Activated T-helper 9 cell treated with anti-CD3 and anti-CD28 coated beads, Interleukin-2, amount 50 U/mL, for 16 hours (primary cell): ENCODE measurements around the gene DCK.
"Not testable (repeated sequence)": the region's sequence is repeated elsewhere in the genome, so short reads cannot be mapped to it uniquely, and the experiment has no call there.

Experiments used
- DNase-seq: peaks from one replicate; pipeline ENCODE4 v3.0.0-alpha.2; 2020; ENCODE audit warnings: low read depth

Gene DCK

DNA sequence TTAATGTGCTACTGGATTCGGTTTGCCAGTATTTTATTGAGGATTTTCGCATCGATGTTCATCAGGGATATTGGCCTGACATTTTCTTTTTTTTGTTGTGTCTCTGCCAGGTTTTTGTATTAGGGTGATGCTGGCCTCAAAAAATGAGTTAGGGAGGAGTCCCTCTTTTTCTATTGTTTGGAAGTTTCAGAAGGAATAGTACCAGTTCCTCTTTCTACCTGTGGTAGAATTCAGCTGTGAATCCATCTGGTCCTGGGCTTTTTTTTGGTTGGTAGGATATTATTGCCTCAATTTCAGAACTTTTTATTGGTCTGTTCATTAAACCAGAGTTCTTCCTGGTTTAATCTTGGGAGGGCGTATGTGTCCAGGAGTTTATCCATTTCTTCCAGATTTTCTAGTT, 7.9 kb downstream of the DCK start:
- DNase-seq = not testable (repeated sequence)

DNA sequence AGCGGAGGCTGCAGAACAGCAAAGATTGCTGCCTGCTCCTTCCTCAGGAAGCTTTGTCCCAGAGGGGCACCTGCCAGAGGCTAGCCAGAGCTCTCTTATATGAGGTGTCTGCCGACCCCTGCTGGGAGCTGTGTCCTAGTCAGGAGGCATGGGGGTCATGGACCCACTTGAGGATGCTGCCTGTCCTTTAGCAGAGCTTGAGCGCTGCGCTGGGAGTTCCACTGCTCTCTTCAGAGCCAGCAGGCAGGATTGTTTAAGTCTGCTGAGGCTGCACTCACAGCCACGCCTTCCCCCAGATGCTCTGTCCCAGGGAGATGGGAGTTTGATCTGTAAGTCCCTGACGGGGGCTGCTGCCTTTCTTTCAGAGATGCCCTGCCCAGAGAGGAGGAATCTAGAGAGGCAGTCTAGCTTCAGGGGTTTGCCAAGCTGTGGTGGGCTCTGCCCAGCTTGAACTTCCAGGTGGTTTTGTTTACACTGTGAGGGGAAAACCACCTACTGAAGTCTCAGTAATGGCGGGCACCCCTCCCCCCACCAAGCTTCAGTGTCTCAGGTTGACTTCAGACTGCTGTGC, 10.9 kb downstream of the DCK start:
- DNase-seq = no peak

DNA sequence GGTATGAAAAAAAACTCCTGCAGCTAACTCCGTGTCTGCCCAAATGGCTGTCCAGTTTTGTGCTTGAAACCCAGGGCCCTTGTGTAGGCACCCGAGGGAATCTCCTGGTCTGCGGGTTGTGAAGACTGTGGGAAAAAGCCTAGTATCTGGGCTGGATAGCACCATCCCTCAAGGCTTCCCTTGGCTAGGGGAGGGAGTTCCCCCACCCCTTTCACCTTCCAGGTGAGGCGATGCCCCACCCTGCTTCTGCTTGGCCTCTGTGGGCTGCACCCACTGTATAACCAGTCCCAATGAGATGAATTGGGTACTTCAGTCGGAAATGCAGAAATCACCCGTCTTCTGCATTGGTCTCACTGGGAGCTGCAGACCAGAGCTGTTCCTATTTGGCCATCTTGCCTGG, 11.6 kb downstream of the DCK start:
- not testable (repeated sequence) for DNase-seq

DNA sequence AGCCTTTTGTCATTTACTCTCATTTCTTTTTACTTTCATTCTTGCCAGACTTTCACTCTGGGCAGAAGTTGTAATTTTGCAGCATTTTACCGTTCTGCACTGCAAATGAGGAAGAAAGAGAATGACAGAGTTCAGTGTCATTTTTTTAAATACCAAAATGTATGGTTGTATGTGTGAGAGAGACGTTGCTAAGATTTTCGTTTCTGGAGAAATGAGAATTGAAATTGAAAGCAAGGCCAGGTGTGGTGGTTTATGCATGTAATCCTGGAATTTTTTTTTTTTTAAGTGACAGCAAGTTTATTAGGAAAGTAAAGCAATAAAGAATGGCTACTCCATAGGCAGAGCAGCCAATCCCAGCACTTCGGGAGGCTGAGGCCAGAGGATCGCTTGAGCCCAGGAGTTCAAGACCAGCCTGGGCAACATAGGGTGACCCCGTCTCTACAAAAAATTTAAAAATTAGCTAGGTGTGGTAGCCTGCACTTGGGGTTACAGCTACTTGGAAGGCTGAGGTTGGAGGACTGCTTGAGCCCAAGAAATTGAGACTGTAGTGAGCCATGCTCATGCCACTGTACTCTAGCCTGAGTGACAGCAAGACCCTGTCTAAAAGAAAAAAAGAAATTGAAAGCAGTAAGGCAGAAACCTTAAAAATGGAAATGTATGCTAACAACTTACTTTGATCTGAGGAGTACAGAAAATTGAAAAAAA, 12.9 kb downstream of the DCK start:
- DNase-seq = no peak

DNA sequence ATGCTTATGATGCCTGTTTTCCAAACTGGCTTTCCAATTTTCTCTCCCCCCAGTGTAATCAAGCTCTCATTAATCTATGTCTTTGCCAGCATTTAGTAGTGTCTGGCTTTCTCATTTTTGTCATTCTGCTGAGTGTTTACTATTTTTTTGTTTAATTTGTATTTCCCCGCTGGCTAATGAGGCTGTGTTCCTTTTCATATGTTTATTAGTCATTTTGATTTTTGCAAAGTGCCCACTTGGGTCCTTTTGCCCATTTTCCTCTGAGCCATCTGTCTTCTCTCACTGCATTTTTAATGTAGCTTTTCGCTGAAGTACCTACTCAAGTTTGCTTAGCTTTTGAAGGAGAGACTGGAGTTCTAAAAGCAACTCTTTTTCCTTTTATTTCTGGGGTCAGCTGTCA, 14.7 kb downstream of the DCK start:
- DNase-seq = no peak

DNA sequence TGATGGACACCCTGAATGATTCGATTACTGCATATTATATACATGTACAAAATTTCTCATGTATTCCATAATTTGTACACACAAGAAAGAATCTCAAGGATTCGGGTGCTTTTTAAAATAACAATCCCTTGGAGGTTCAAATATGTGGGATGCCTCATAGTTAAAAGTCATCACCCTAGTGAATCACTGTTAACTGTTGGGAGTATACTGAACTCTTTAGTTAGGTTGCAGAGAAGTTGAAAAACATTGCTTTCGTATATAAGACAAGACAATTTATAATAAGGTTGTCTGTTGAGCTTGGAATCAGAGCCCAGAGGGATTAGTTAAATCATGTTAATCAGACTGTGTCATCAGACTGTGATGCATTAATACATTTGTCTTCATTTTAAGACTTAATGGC, 15.6 kb downstream of the DCK start:
- DNase-seq = no peak

DNA sequence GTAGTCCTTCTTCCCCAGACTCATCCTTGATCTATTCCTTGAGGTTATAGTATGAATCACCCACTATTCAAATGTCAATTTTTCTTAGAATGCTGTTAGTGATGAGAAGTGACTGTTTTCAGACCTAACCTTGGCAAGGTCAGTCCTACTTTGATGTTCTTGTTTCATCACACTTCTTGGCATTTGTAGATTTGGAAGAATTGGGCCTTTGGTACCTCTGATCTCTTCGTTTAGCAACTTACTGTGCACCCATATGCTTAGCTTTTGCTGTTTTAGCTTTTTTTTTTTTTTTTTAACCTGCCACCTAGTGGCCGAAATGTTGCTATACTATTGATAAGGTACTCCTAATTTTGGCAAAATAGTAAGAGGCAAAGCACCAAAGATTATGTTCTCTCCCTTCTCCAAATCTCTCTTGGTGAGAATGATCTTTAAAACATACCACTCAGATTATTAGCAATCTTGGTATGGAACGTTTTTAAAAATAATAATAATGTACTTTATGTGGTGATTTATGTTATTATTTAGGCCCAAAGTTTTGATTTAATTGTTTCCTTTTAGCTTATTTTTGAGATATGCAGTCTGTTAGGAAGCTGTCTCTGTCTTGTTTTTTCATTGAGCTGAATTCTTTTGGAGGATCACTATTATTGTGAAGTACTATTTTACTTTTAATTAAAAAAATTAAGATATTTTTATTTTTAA, 16.6 kb downstream of the DCK start:
- no peak for DNase-seq

DNA sequence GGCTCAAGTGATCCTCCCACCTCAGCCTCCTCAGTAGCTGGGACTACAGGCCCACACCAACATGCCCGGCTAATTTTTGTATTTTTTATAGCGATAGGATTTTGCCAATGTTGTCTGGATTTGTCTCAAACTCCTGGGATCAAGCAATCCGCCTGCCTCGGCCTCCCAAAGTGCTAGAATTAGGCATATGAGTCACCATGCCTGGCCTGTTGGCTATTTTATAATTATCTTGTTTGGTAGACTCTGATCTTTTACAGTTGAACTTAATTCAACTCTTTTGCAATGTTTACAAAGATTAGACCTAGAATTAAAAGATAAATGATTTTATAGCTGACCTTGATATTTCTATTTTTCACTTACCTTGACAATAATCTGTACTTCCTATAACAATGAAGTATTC, 18.0 kb downstream of the DCK start:
- DNase-seq = no peak

DNA sequence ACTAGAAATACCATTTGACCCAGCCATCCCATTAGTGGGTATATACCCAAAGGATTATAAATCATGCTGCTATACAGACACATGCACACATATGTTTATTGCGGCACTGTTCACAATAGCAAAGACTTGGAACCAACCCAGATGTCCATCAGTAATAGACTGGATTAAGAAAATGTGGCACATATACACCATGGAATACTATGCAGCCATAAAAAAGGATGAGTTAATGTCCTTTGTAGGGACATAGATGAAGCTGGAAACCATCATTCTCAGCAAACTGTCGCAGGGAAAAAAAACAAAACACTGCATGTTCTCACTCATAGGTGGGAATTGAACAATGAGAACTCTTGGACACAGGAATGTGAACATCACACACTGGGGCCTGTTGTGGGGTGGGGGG, 23.9 kb downstream of the DCK start:
- not testable (repeated sequence) for DNase-seq

DNA sequence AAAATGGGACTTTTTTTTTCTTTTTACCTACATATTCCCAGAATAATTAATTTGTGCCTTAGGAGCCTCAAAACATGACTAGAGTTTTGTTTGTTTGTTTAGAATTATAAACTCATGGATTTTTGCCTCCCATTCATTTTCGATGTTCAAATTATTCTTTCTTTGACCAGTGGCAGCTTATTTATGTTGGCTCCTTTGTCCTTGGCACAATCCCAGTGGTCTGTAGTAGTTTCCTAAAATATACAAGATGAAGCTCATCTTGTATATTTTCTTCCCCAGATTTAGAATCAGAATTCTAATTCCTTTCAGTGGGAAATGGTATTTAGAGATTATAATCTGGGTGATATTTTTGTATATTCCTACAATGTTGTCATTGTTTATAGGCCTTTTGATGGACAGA, 27.2 kb downstream of the DCK start:
- no peak for DNase-seq

DNA sequence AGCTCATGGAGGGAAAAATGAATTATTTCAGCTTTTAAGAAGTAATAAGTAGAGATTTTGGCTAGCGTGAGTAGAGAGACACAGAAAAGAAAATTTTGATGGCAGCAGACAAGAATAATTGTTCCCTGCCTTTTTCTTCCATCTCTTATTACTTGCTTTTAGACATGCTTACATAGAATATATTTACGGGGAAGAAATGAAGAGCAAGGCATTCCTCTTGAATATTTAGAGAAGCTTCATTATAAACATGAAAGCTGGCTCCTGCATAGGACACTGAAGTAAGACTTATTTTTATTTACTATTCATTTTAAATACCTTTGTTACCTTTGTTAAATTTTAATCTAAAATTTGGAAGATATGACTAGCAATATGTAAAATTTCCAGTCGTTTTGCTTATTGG, 32.2 kb downstream of the DCK start:
- DNase-seq = no peak

DNA sequence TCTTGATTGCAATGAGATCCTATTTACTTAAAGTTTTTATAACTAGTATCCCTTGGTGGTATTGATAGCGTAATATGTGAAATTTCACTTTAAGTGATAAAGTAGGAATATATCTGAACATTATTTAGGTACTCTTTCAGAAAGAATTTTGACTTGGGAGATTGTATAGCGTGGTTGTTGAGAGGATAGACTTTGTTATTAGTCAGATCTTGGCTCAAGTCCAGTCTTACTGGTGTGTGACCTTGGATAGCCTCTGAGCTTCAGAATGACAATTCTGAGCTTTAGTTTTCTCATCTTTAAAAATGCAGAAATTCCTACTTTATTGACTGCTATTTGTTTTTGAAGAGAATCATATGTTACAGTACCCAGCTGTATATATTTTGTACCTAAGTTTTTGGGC, 32.6 kb downstream of the DCK start:
- no peak for DNase-seq

DNA sequence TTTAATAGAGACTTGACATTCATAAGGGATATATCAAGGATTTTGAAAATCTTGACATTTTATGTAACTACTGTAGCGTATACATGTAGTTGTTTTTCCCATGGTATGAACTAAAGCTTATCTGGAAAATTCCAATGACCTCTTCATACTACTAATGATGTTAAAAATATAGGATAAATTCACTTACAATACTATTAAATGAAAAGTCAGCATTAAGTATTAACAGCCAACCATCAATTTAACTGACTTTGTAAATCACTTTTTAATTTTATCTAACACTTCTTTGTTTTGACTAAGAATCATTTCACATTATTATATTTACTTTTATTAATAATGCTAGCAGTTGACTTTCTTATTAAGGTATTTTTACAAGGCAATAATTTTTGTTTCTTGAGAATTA, 34.2 kb downstream of the DCK start:
- DNase-seq = no peak

DNA sequence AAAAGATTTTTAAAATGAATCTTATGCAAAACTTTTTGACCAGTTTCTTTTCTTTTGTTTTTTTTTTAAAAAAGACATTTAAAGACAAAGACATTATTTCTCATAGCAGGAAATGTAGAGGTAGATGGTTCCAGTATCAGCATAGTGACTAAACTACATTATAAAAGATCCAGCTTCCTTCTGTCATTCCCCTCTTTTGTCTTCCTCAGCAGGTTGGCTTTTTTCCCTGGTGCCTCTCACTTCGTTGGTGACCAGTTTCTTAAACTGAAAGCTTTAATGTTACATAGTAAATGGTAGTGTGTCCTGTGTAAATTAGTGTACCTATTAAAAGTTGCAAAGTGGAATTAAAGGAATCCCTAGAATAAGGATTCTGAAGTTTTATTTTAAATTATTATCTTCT, 36.1 kb downstream of the DCK start:
- DNase-seq = no peak

DNA sequence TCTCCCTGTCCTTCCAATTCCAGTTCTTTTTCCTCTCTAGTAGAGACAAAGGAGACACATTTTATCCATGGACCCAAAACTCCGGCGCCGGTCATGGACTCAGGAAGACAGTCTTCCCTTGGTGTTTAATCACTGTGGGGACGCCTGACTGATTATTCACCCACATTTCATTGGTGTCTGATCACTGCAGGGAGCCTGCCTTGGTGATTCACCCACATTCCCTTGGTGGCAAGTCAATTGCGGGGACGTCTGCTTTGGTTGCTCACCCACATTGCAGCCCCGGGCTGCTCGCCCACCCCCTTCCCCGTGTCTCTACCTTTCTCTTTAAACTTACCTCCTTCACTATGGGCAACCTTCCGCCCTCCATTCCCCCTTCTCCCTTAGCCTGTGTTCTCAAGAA, 38.7 kb downstream of the DCK start:
- DNase-seq = not testable (repeated sequence)

DNA sequence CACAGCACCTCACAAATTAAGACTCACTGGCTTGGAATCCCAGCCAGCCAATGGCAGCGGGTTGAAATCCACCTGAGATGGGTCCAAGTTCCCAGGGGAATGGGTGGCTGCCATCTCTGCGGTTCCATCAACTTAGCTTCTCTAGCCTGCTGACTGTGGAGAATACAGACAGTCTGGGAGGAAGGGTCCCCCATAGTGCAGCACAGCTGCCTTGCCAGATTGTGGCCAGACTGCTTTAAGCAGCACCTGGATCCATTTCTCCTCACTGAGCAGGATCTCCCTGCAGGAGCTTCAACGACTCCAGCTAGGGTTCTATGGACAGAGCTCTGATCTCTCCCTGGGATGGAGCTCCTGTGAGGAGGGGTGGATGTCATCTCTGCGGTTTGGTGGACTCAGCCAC, 51.8 kb downstream of the DCK start:
- no peak for DNase-seq

DNA sequence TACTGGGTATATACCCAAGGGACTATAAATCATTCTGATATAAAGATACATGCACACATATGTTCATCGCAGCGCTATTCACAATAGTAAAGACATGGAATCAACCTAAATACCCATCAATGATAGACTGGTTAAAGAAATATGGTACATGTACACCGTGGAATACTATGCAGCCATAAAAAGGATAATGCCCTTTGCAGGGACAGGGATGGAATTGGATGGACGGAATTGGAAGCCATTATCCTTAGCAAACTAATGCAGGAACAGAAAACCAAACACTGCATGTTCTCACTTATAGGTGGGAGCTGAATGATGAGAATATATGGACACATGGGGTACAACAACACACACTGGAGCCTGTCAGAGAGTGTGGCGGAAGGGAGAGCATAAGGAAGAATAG, 55.9 kb downstream of the DCK start:
- DNase-seq = no peak

DNA sequence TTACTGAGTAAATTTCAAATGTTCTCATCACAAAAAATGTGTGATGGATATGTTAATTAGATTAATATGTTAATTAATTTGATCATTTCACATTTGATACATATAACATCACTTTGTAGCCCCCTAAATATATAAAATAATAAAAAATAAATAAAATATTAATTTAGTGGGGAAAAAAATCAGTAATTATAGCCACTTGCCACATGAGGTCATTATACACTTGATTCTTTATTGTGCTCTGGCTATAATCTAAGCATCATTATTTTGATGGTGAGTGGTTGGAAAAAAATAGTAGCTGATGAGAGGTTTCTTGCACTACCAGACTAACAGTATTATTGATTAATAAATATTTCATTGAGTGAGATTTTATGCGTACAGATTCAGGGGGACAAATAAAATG, 57.4 kb downstream of the DCK start:
- no peak for DNase-seq

DNA sequence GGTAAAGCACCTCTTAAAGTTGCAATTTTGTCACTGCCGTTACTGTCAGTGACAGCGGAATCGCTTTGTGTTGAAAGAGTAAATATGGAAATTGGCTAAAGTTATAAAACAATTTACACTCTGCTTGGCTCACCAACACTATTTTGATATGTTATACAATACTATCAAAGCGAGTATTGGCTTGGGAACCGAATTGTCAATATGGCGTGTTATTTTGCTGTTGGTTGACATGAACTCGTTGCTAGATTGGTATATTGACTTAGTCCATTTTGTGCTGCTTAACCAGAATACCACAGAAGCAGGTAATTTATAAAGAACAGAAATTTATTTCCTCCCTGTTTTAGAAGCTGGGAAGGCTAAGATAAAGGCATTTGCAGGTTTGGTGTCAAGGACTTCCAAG, 58.6 kb downstream of the DCK start:
- no peak for DNase-seq

DNA sequence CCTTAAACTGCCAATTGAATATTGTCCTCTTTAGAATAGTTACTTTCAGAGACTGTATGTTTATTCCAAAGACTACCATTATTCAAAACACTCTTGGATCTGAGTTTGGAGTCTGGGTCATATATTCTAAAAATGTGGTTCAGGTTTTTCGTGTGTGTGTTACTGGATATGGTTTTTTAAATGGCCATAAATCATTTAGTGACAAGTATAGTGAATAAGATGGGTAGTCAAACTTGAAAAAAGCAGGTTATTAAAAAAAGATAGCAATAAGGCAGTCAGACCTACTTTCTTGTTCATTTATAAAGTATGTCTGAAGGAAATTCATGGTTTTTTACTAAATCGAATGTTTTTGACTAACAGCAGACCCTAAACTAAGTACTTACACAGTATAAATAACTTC, 59.3 kb downstream of the DCK start:
- DNase-seq = no peak

DNA sequence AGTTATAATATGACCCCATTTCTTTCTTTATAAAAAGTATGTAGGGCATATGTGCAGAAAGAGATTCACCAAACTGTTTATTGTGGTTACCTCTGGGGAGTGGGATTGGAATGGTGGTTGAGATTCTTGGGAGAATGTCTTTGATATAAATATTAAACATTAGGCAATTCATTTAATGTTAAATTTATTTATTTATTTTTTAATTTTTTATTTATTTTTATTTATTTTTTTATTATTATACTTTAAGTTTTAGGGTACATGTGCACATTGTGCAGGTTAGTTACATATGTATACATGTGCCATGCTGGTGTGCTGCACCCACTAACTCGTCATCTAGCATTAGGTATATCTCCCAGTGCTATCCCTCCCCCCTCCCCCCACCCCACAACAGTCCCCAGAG, 60.2 kb downstream of the DCK start:
- DNase-seq = not testable (repeated sequence)

DNA sequence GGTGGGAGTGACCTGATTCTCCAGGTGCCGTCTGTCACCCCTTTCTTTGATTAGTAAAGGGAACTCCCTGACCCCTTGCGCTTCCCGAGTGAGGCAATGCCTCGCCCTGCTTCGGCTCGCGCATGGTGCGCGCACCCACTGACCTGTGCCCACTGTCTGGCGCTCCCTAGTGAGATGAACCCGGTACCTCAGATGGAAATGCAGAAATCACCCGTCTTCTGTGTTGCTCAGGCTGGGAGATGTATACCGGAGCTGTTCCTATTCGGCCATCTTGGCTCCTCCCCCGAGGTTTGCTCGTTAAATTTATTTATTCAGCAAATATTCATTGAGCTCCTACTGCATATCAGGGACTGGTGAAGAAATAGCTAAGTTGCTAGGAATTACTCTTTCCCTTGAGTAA, 66.1 kb downstream of the DCK start:
- not testable (repeated sequence) for DNase-seq

DNA sequence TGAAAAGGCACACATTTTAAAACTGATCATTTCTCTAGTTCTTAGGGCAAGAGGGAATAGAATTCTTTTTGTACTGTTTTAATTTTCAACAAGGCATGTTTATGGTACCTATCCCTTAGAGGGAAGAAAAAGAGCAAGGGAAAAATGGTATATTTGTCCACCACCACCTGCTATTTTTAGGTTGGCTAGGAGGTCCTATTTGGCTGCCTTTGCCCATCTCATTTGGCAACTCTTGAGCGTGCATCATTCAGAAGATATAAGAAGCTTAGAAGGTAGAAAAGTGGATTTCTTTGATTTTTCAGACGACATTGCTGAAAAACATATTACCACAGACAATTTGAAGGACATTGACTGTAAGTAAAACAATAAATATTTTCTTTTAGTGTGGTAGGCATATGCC, 69.0 kb downstream of the DCK start:
- DNase-seq = no peak

DNA sequence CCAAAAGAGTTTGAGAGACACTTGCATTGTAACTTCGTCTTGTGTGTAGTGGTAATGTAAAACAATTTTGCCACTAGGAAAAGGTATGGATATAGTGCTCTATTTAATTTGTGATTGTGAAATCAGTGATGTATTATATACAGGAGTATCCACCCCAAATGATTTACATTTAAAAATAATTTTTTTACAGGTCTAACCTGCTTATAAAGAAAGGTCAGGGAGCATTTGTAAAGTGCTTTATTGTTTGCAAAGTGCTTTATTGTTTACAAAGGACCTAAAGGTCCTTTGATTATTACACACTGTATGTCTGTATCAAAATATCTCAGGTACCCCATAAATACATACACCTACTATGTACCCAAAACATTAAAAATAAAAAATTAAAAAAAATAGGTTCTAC, 70.3 kb downstream of the DCK start:
- DNase-seq = no peak
